Measurements from ENCODE around the gene ACO2. TPM values are rescaled to one million over a fixed set of nuclear protein-coding genes. Genes with fewer than 3 reads are reported as not detected.
"Not testable (repeated sequence)": the region's sequence is repeated elsewhere in the genome, so short reads cannot be mapped to it uniquely, and the experiment has no call there.

ACO2 gene
- total and polyA plus RNA-seq, 11 donors: 375 to 1,146 (median 739) TPM

- ATAC-seq (no peak), DNase-seq (no peak)
- WGBS, 4 donors: 95 to 98% (median 96%) methylated on average over 8 of the region's 8 CpGs
- H3K4me3 ChIP-seq: no peak overlapping the region
- H3K36me3 ChIP-seq: peaks cover 0 to 72% (median 56%) of the 10 kb centered on the region in 9 donors
- H3K4me1 ChIP-seq: peaks cover 0 to 25% (median 13%) of the 10 kb centered on the region in 12 donors
- no peak overlapping the region for H3K27ac ChIP-seq
- no peaks in the 10 kb centered on the region for H3K27me3 ChIP-seq
- intact Hi-C loops (cut with DNase I): no loop called here
- H3K9me3 ChIP-seq: no peaks in the 10 kb centered on the region
- TF ChIP-seq POLR2A (IDR thresholded peaks at IDR 0.05): no peak
Observed at GRCh38 chr22:41429951-41430332, 39.0 kb upstream of the ACO2 start.

DNA sequence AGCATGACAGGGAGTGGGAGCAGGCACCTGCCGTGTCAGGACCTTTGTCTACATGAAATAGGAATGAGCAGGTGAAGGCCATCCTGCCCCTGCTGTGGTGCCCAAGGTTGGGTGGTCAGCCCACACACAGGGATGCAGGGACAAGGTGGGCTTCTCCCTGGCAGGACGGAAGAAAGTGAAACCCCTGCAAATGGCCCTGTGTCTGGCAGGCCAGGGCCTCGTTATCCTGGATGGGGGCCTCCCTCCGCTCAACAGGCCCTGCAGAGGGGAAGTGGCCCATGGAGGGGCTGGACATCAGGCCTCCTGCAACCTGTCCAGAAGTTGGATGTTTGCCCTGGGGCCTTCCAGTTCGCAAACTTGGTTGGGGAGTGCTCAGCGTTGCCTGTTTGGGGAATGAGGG is 37.3 kb upstream of the ACO2 start:
- intact Hi-C loops (cut with DNase I): no loop called here
- Histone ChIP-seq H3K4me3 (no peak overlapping the region), H3K9me3 (no peaks in the 10 kb centered on the region), H3K27ac (peak overlapping the region in 2 of 12 donors; percentile 2 to 48), H3K4me1 (peaks cover 9 to 42% (median 29%) of the 10 kb centered on the region in 12 donors), H3K27me3 (no peaks in the 10 kb centered on the region), H3K36me3 (peaks cover 5 to 76% (median 60%) of the 10 kb centered on the region in 9 donors)
- DNase-seq (no peak), ATAC-seq (peak in 1 of 4 donors; percentile 3)
- TF ChIP-seq POLR2A (IDR thresholded peaks at IDR 0.05): no peak
- TF ChIP-seq, protein P1, sequence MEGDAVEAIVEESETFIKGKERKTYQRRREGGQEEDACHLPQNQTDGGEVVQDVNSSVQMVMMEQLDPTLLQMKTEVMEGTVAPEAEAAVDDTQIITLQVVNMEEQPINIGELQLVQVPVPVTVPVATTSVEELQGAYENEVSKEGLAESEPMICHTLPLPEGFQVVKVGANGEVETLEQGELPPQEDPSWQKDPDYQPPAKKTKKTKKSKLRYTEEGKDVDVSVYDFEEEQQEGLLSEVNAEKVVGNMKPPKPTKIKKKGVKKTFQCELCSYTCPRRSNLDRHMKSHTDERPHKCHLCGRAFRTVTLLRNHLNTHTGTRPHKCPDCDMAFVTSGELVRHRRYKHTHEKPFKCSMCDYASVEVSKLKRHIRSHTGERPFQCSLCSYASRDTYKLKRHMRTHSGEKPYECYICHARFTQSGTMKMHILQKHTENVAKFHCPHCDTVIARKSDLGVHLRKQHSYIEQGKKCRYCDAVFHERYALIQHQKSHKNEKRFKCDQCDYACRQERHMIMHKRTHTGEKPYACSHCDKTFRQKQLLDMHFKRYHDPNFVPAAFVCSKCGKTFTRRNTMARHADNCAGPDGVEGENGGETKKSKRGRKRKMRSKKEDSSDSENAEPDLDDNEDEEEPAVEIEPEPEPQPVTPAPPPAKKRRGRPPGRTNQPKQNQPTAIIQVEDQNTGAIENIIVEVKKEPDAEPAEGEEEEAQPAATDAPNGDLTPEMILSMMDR (IDR thresholded peaks at IDR 0.05): no peak
- 73 to 91% (median 80%) methylated on average over 5 to 6 of the region's 6 CpGs for WGBS, 4 donors

DNA sequence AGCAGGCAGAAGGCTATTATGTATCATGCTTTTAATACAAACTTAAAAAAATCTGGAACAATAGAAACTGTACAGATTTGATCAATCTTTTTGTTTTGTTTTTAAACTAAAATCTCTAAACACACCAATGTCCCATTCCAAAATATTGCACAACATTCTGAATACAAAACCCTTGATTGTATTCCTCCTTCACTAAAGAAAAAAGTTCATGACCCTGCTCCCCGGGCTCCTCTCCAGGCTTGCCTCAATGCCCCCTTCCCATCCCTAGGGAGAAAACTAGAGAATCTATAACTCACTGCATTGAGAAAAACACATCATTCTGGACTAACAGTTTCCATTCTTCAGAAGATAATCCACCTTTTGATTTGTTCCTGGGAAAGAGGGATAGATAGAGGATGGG is 35.4 kb upstream of the ACO2 start:
- ATAC-seq; H3K9me3 ChIP-seq; H3K27me3 ChIP-seq; DNase-seq; intact Hi-C loops (cut with DNase I); H3K4me3 ChIP-seq: not testable (repeated sequence)
- Histone ChIP-seq H3K27ac (peak overlapping the region in 4 of 12 donors; percentile 9 to 67 (median 36)), H3K36me3 (peaks cover 5 to 81% (median 72%) of the 10 kb centered on the region in 9 donors), H3K4me1 (peaks cover 9 to 57% (median 32%) of the 10 kb centered on the region in 12 donors)
- 70 to 77% (median 73%) methylated on average over 1 of the region's 1 CpG for WGBS, 4 donors

- H3K9me3 ChIP-seq; H3K4me3 ChIP-seq; intact Hi-C loops (cut with DNase I); H3K27me3 ChIP-seq: not testable (repeated sequence)
- H3K27ac ChIP-seq: peak overlapping the region in 6 of 12 donors; percentile 24 to 67 (median 45)
- ATAC-seq (peak in 3 of 4 donors; percentile 4 to 24 (median 16)), DNase-seq (peak in 1 of 5 donors; percentile 39)
- peaks cover 9 to 67% (median 40%) of the 10 kb centered on the region in 12 donors for H3K4me1 ChIP-seq
- 47 to 72% (median 57%) methylated on average over 5 of the region's 5 CpGs for WGBS, 4 donors
- peaks cover 5 to 91% (median 72%) of the 10 kb centered on the region in 9 donors for H3K36me3 ChIP-seq
Observed at GRCh38 chr22:41434361-41435003, 34.4 kb upstream of the ACO2 start.

- intact Hi-C loops (cut with DNase I): no loop called here
- ATAC-seq: peak in 1 of 4 donors; percentile 10
- H3K4me3 ChIP-seq: no peak overlapping the region
- peaks cover 5 to 96% (median 68%) of the 10 kb centered on the region in 9 donors for H3K36me3 ChIP-seq
- H3K27me3 ChIP-seq: no peaks in the 10 kb centered on the region
- TF ChIP-seq, protein P1 (IDR thresholded peaks at IDR 0.05): no peak
- no peak for TF ChIP-seq POLR2A (IDR thresholded peaks at IDR 0.05)
- peak overlapping the region in 7 of 12 donors; percentile 10 to 67 (median 32) for H3K27ac ChIP-seq
- no peaks in the 10 kb centered on the region for H3K9me3 ChIP-seq
- WGBS, 4 donors: 19 to 56% (median 49%) methylated on average over 4 of the region's 4 CpGs
- H3K4me1 ChIP-seq: peaks cover 10 to 77% (median 47%) of the 10 kb centered on the region in 12 donors
- DNase-seq: no peak
Observed at GRCh38 chr22:41435560-41435959, 33.4 kb upstream of the ACO2 start.
